Ammon's horn (tissue), 1 donor: ENCODE data around the gene PSPH.

ENCODE experiments used
- DNase-seq: peaks from one replicate; pipeline ENCODE4 v3.0.0-alpha.2; 2016; ENCODE audit warnings: low spot score

Gene PSPH

GRCh38 chr7:56003749-56004148 lies 47.5 kb downstream of the PSPH start:
- no peak for DNase-seq

- no peak for DNase-seq
Observed at GRCh38 chr7:55996856-55997500, 54.3 kb downstream of the PSPH start.

- no peak for DNase-seq
Observed at GRCh38 chr7:55992346-55992745, 58.9 kb downstream of the PSPH start.

- DNase-seq, result no peak
Observed at GRCh38 chr7:55983537-55983936, 67.7 kb downstream of the PSPH start.

- no peak for DNase-seq
Observed at GRCh38 chr7:55980266-55980665, 71.0 kb downstream of the PSPH start.

GRCh38 chr7:55977831-55978230 lies 73.4 kb downstream of the PSPH start:
- DNase-seq, result peak; percentile 41

GRCh38 chr7:55975988-55976633 lies 75.1 kb downstream of the PSPH start:
- DNase-seq, result no peak

GRCh38 chr7:55973747-55974250 lies 77.4 kb downstream of the PSPH start:
- DNase-seq, result no peak

GRCh38 chr7:55970978-55971377 lies 80.3 kb downstream of the PSPH start:
- no peak for DNase-seq

GRCh38 chr7:55970561-55970960 lies 80.7 kb downstream of the PSPH start:
- DNase-seq, result no peak

- no peak for DNase-seq
Observed at GRCh38 chr7:55969391-55969790, 81.9 kb downstream of the PSPH start.

- DNase-seq, result no peak
Observed at GRCh38 chr7:55966851-55967250, 84.4 kb downstream of the PSPH start.

GRCh38 chr7:55965805-55966421 lies 85.3 kb downstream of the PSPH start:
- peak; percentile 45 for DNase-seq

GRCh38 chr7:55965100-55965470 lies 86.2 kb downstream of the PSPH start:
- DNase-seq, result no peak

GRCh38 chr7:55964261-55965099 lies 86.8 kb downstream of the PSPH start, which contains the start of gene NIPSNAP2:
Gene NIPSNAP2 (plus strand): TSS chr7:55964585. CDS start chr7:55964610, 25 bp downstream.
- DNase-seq, result peak; percentile 69

GRCh38 chr7:55963584-55964168 lies 87.6 kb downstream of the PSPH start:
- no peak for DNase-seq

GRCh38 chr7:55962014-55962413 lies 89.2 kb downstream of the PSPH start:
- no peak for DNase-seq
